NCI-H748 (cell line): Measurements from ENCODE around the gene PRTN3.
A peak's percentile ranks its signal among the peaks of the same experiment; 100 is the strongest.
"Not testable (repeated sequence)": the region's sequence is repeated elsewhere in the genome, so short reads cannot be mapped to it uniquely, and the experiment has no call there.

Experiments used
- DNase-seq: peaks from one replicate; lab custom pipeline; 2025; ENCODE audit not compliant: unreplicated experiment; lab: John Stamatoyannopoulos, UW

The PRTN3 gene

DNA sequence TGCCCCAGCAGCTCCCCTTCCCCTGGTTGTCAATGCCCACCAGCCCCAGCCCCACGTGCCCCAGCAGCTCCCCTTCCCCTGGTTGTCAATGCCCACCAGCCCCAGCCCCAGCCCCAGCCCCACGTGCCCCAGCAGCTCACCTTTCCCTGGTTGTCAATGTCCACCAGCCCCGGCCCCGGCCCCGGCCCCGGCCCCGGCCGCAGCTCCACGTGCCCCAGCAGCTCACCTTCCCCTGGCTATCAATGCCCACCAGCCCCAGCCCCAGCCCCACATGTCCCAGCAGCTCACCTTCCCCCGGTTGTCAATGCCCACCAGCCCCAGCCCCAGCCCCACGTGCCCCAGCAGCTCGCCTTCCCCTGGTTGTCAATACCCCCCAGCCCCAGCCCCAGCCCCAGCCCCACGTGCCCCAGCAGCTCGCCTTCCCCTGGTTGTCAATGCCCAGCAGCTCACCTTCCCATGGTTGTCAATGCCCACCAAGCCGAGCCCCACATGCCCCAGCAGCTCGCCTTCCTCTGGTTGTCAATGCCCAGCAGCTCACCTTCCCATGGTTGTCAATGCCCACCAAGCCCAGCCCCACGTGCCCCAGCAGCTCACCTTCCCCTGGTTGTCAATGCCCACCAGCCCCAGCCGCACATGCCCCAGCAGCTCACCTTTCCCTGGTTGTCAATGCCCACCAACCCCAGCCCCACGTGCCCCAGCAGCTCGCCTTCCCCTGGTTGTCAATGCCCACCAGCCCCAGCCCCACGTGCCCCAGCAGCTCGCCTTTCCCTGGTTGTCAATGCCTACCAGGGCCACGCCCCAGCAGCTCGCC is 38.2 kb downstream of the PRTN3 start:
- DNase-seq = not testable (repeated sequence)

DNA sequence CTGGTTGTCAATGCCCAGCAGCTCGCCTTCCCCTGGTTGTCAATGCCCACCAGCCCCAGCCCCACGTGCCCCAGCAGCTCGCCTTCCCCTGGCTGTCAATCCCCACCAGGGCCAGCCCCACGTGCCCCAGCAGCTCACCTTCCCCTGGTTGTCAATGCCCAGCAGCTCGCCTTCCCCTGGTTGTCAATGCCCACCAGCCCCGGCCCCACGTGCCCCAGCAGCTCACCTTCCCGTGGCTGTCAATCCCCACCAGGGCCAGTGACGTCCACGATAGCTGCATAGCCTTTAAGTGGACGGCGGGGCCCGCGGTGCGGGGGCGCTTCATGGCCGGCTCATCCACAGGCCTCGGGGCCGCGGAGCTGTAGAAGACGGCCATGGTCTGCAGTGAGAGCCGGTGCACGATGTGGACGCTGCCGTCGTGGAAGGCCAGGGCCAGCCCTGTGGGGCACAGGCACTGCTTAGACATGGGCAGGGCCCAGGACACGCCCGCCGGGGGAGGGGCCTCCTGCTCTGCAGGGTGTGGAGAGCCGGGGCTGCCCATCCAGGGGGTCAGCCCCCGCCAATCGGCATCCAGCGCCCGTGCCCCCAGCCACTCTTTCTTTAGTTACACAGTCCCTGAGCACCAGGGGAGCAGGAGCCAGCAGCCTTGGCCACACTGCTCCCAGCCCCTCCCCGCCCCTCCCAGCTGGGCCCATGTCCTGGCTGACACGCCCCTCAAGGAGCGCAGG is 39.1 kb downstream of the PRTN3 start:
- DNase-seq = no peak

DNA sequence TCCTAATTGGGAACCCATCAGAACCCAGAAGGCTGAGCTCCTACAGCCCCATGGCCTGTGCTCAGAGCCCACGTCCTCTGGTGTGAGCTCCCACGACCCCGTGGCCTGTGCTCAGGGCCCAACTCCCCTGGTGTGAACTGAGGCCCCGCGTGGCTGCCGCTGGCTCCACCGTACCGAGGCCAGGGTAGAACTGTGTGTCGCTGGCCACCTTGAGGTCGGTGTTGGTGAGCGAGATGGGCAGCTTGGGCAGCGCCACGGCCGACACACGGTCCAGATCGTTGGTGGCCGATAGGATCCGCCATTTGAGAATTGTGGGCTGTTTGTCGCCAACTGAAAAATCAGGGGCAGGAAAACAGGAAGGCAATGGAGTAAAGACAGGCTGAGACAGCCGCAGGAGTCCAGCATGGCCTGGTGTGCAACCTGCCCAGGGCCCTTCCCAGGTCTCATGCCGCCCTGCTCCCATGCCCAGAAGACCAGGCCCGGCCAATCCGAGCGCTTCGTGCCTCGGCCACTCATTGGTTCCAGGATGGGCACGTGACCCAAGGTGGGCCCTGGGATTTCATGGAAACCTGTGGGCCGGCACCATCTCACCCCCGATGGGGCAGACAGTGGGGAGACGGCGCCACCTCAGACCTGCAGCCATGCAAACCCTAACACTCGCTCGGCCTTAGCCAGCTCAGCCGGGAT is 40.7 kb downstream of the PRTN3 start:
- DNase-seq = no peak

DNA sequence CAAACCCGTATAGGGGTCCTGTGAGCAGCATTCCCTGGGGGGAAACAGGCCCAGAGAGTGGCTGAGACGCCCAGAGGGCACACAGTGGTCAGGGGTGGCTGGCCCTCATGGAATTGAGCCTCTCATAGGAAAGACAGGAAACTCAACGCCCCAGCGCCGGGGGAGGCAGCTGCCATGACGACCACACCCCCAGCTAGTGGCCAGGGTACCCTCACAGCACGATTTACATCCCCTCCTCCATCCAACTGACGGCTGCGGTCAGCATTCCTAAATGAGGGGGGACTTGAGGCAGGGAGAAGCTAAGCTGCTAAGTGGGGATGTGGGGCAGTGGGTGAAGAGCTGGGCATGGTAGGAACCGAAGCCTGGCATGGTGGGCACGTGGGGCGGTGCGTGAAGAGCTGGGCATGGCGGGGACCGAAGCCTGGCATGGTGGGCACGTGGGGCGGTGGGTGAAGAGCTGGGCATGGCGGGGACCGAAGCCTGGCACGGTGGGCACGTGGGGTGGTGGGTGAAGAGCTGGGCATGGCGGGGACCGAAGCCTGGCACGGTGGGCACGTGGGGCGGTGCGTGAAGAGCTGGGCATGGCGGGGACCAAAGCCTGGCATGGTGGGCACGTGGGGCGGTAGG is 42.2 kb downstream of the PRTN3 start:
- no peak for DNase-seq

DNA sequence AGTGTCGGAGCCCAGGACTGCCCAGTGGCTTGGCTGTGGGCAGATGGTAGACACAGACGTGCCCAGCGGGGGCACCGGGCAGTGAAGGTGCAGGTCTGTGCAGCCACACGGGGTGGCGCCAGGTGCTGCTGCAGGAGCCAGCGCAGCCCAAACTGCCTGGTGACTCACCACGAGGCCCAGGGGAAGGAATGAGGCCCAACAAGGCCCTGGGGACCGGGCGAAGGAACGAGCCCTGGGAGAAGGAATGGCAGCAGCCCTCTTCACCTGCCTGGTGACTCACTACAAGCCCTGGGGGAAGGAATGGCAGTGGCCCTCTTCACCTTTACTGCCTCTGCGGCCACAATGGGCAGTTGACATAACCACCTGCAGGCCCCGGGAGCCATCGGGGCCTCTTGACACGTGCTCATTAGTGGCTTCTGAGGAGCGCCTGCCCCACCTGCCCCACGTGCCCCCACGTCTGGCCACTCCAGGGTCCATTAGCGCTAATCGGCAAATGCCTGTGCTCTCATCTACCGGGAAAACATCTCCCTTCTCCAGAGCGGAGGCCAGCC is 42.9 kb downstream of the PRTN3 start:
- DNase-seq = no peak

DNA sequence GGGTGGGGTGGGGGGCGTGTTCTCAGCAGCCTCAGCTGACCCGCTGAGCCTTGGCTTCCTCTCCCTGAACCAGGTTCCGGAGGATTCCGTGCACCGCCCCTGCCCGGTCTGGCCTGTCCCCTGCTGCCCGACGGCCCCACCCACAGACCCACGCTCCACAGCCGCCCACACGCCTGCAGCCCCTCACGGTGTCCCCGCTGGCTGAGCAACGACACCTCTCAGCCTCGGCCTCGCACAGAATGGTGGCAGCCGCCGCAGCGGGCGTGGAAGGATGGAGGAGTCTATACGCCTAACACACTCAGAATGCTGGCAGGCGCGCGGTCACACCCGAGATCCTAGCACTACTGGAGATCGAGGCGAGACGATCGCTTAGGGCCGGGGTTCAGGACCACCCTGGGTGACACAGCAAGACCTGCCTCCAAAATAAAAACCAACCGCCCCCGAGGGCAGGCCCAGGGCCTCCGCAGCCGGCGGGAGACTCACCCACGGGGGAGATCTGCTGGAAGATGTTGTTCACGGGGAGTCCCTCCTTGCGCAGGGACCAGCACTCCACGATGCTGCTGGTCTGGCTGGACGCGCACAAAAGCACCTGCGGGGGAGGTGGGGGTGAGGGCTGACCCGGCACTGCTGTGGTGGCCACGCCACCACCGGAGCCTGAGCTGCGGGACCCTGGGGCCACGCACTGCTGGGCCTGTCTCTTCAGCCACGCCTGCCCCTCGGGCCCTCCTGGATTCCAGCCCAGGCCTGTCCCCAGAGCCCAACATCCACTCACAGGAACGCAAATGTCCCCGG is 43.8 kb downstream of the PRTN3 start:
- no peak for DNase-seq

DNA sequence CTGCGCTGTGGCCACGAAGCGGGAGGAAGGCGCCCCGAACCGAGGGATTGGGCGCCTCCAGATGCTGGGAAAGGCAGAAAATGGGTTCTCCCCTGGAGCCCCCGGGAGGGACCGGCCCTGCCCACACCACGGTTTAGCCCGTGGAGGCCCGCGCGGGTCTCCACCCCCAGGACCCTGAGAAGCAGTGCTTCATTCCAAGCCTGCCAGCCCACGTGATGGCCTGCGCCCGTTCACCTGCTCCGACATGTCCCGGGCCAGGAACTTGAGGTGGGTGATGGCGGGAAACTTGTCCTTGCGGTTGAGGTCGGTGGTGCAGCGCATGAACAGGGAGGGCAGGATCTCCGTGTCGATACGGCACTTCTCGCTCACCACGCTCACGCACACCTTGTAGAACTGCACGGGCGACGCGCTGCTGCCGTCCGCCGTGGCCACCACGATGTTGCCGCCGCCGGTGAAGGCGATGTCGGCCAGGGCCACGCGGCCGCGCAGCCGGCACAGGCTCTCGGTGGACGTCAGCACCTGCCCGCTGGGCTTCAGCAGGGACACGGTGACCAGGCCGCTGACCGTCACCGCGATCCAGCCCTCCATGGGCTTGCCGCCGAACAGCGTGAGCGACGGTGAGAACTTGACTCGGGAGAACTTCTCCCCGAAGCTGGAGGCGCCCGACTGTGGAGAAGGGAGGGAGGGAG is 44.9 kb downstream of the PRTN3 start:
- DNase-seq = no peak

DNA sequence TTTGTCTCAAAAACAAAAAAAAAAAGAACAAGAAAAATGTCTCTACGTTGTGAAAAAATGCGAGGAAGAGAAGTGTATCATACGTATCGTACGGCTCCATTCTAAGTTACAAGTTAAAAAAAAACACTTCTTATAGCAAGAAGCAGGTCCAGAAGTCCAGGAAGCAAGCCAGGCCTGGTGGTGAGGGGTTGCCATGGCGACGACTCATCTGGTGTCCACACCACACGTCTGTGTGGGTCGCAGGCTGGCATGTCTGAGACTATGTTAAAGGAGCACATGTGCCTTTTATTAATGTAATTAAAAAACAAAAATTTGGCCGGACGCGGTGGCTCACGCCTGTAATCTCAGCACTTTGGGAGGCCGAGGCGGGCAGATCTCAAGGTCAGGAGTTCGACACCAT is 46.3 kb downstream of the PRTN3 start:
- DNase-seq = peak; percentile 5

DNA sequence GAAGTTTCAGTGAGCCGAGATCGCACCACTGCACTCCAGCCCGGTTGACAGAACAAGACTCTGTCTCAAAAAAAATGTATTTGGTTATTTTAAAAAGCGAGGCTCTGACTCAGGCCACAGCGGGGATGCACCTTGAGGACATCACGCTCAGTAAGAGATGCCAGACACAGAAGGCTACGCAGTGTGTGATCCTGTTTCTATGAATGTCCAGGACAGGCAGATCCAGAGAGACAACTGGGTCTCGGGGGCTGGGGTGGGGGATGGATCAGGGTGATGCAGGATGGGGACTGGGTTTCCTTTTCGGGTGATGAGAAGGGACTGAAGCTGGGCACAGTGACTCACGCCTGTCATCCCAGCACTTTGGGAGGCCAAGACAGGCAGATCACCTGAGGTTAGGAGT is 46.8 kb downstream of the PRTN3 start:
- DNase-seq = no peak

DNA sequence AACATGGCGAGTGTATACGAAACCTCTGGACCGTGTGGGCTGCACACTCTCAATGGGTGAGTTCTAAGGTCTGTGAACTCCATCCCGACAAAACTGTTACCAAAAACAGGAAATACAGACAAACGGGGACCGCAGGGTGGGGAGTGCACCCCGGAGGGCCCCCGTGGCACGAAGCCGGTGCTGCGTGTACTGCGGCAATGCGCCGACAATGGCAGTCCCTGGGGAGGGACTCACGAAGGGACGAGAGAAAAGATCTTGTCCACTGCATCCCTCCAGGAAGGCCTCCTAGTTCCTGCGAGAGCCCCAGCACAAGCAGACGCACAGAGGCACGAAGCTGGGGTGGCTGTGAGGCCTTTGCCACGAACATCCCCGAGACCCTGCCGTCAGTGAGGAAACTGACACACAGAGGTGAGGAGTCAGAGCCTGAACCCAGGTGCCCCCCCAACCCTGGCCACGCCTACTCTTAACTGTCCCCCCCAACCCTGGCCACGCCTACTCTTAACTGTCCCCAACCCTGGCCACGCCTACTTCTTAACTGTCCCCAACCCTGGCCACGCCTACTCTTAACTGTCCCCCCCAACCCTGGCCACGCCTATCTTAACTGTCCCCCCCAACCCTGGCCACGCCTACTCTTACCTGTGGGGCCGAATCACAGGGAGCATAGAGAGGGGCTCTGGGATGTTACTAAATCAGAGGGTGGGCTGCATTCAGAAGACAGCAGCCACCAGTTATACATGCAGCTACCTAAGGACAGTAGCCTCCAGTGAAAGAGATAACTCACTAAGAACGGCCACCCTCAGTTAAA is 48.0 kb downstream of the PRTN3 start:
- DNase-seq = no peak

DNA sequence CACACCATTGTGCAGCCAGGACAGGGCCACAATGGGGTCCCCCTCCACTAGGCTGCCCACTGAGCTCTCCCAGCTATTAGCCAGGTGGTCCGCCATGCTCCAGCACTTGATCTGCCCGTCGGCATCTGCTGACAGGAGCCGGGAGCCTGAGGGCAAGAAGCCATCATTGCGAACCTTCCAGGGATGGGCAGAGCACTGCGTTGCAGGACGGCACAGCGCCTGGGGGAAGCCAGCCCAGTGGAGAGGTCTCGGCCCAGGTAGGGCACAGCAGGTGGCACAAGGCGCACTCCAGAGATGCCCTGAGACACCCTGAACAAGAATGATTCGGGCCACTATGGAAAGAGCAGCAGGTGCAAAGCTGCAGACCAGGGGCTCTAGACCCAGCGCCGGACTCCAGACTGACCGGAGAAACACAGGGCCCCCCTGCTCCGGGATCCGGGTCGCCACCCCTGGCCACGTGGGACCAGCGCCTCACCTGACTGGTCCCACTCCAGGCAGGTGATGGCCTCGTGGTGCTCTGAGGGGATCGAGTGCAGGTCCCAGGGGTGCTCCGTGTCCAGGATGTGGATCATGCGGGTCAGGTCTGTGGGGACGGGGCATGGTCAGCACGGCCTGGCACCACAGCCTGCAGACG is 49.0 kb downstream of the PRTN3 start:
- no peak for DNase-seq

DNA sequence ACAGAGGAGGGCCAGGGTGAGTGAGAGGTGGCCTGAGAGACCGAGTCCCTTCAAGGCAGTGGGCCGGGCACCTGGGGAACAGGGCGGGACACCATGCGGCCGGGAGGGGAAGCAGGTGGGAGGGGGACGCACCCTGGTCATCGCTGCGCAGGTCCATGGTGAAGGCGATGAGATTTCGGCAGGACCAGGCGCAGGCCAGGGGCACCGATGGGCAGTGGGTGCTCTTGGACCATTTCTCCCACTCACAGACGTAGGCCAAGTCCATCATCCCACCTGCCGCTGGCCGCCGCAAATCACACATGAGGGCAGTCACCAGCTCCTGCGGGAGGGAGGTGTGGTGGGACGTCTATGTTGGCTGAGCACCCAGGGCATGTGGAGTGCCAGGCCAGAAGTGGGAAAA is 50.0 kb downstream of the PRTN3 start:
- no peak for DNase-seq

DNA sequence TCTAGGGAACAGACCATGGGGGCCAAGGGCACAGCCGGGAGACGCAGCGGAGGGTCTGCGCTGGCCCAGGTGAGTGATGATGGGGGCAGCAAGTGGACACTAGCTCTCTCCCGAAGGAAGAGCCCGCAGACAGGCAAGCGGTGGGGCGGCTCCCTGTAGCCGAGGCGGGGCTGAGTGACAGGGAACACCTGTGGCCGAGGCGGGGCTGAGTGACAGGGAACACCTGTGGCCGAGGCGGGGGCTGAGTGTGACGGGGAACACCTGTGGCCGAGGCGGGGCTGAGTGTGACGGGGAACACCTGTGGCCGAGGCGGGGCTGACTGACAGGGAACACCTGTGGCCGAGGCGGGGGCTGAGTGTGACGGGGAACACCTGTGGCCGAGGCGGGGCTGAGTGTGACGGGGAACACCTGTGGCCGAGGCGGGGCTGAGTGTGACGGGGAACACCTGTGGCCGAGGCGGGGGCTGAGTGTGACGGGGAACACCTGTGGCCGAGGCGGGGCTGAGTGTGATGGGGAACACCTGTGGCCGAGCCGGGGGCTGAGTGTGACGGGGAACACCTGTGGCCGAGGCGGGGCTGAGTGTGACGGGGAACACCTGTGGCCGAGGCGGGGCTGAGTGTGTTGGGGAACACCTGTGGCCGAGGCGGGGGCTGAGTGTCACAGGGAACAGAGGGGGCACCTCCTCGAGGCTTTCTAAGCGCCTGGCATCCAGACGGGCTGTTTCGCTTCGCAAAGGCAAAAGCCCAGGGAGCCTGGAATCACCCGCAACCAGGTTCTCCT is 50.8 kb downstream of the PRTN3 start:
- DNase-seq = peak; percentile 34

DNA sequence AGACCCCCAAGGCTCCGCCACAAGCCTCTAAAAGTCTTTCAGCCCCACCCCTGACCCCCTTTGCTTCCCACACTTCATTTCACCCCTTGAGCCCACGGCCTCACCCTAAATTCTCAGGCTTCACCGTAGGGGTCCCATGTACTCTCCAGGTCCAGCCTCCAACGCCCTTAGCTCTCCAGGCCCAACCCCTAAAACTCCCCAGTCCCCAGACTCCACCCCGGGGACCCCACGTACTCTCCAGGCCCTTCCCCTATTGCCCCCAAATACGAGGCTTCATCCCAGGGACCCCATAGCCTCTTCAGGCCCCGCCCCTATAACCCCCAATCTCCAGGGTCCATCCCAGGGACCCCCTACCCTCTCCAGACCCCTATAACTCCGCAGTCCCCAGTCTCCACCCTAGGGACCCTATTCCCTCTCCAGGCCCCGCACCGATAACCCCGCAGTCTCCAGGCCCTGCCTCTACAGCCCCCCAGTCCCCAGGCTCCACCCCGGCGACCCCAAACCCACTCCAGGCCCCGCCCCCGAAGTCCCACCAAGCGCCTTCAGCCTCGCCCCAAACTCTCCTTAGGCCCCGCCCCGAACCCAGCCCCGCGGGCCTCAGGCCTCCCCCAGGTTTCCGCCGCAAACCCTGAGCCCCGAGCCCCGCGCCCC is 51.6 kb downstream of the PRTN3 start:
- DNase-seq = no peak

DNA sequence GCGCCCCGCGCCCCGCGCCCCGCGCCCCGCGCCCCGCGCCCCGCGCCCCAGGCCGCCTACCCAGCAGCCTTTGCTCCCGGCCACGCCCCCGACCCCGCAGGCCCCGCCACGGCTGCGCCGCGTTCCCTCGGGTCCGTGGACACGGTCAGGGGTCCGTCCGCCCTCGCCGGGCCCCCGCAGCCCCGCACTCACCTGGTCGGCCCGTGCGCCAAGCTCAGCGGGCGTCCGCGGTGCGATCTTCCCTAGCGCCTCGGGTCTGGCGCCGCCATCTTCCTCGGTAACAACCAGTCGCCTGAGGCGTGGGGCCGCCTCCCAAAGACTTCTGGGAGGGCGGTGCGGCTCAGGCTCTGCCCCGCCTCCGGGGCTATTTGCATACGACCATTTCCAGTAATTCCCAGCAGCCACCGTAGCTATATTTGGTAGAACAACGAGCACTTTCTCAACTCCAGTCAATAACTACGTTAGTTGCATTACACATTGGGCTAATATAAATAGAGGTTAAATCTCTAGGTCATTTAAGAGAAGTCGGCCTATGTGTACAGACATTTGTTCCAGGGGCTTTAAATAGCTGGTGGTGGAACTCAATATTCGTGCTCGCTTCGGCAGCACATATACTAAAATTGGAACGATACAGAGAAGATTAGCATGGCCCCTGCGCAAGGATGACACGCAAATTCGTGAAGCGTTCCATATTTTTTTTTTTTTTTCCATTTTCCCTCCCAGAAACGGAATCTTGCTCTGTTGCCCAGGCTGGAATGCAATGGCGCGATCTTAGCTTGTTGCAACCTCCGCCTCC is 52.3 kb downstream of the PRTN3 start, which contains the start of the genes MED16 and RNU6-9:
TSS of gene MED16 (minus strand) at position 294 of the 796 bp plus-strand sequence. CDS start 2,056 bp downstream, outside the sequence.
TSS of gene RNU6-9 (plus strand) at position 591 of the 796 bp plus-strand sequence.
- peak; percentile 90 for DNase-seq

DNA sequence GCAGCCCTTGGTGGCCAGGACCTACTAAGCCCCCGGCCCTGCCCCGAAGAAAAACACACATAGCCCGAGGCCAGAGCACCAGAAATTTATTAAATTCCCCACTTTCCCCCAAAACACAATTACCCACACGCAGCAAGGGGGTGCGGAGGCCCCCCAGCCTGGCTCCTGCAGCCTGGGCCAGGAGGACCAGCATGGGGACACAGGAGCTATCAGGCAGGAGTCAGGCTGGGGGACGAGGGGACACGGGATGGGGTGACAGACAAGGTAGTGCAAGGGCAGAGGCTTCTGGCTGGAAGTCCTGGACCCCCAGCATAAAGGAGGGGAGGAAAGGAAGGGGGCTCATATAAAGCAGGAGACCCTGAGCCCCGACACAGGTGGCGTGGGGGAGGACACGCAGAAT is 55.6 kb downstream of the PRTN3 start:
- no peak for DNase-seq
